Measurements from ENCODE around the gene TEKT3.

GRCh38 chr17:15350777-15351477 is 9.5 kb upstream of the TEKT3 start:
- TF ChIP-seq CTCF (IDR thresholded peaks at IDR 0.05) (no peak), POLR2A (IDR thresholded peaks at IDR 0.05) (no peak), POLR2AphosphoS5 (IDR thresholded peaks at IDR 0.05) (peak; percentile 86 to 95 (median 95)), EP300 (IDR thresholded peaks at IDR 0.05; ENCODE audit: low read depth) (peak; percentile 84)
